Endothelial cell of umbilical vein (primary cell): Measurements from ENCODE around the gene FHIT. TPM values are rescaled to one million over a fixed set of nuclear protein-coding genes. Genes with fewer than 3 reads are reported as not detected.

ENCODE experiments used
- BruUV-seq: library from RNA; stranded (reverse); fragments of 400-500 nt; replicated peaks from 2 replicates; lab custom pipeline; 2021; lab: Mats Ljungman, UMichigan
- CTCF ChIA-PET: fragments of 300-600, 350-600 bp; sonication (Branson Sonifier 250); formaldehyde crosslinking; loops from one replicate; lab custom pipeline; 2021; ENCODE audit warnings: antibody characterized with exemption, inconsistent platforms; lab: Charles Lee
- POLR2A ChIA-PET: fragments of 300-600, 350-600 bp; sonication (Branson Sonifier 250); formaldehyde crosslinking; loops from one replicate; lab custom pipeline; 2021; ENCODE audit warnings: antibody characterized with exemption, inconsistent platforms; lab: Charles Lee
- DNase-seq: peaks from one replicate; pipeline ENCODE4 v3.0.0-alpha.2; 2011; ENCODE audit warnings: low read depth, low spot score
- FAIRE-seq: peaks from 2 replicates; lab custom pipeline; 2011; peaks lifted over from hg19 to GRCh38; lab: Jason Lieb, UNC
- H2AFZ ChIP-seq: 2 replicates; pipeline ENCODE4 v1.6.0; 2012; ENCODE audit warnings: low read depth, low read length, control low read depth, inconsistent platforms
- H3K27ac ChIP-seq: 2 replicates; pipeline ENCODE4 v1.5.1; 2011; ENCODE audit warnings: low read depth, mild to moderate bottlenecking, control low read depth, low read length, moderate library complexity; ENCODE audit not compliant: insufficient read depth
- H3K27me3 ChIP-seq, 2 experiments: 2 replicates each; pipeline versions ENCODE4 v1.6.0 to v1.6.1; 2011; ENCODE audit warnings: low read length in 2 of 2, mixed read lengths in 1 of 2; ENCODE audit not compliant: control insufficient read depth in 2 of 2, insufficient read depth in 2 of 2
- H3K36me3 ChIP-seq, 2 experiments: 2 replicates in 1 of 2; 3 replicates in 1 of 2; pipeline ENCODE4 v1.5.1; 2011; ENCODE audit warnings: low read length in 2 of 2, mild to moderate bottlenecking in 1 of 2, moderate library complexity in 1 of 2; ENCODE audit not compliant: control insufficient read depth in 2 of 2, insufficient read depth in 2 of 2; ENCODE audit errors: extremely low read depth in 1 of 2
- H3K4me1 ChIP-seq: 3 replicates; pipeline ENCODE4 v1.5.1; 2011; ENCODE audit warnings: mild to moderate bottlenecking, low read length; ENCODE audit not compliant: control insufficient read depth, insufficient read depth; ENCODE audit errors: extremely low read depth
- H3K4me2 ChIP-seq: 2 replicates; pipeline ENCODE4 v1.6.1; 2011; ENCODE audit warnings: low read length, control low read depth, mixed read lengths; ENCODE audit not compliant: insufficient read depth
- H3K4me3 ChIP-seq, 3 experiments: fragments of 200-600 bp in 1 of 3; sonication (generic), shearing (Covaris generic) in 1 of 3; replicated peaks in 1 of 3; 2 replicates each; pipeline ENCODE4 v1.5.1; 2011 to 2016; ENCODE audit warnings: control low read depth in 3 of 3, low read length in 3 of 3, mild to moderate bottlenecking in 2 of 3, inconsistent platforms in 1 of 3, low read depth in 1 of 3, moderate library complexity in 1 of 3; ENCODE audit not compliant: insufficient read depth in 1 of 3
- H3K79me2 ChIP-seq: 2 replicates; pipeline ENCODE4 v1.6.0; 2012; ENCODE audit warnings: low read length, inconsistent platforms; ENCODE audit not compliant: control insufficient read depth, insufficient read depth
- H3K9ac ChIP-seq: replicated peaks from 2 replicates; pipeline ENCODE3; 2011; ENCODE audit warnings: low read length, control low read depth; ENCODE audit not compliant: insufficient read depth; ENCODE audit errors: extremely low read depth
- H3K9me1 ChIP-seq: replicated peaks from 3 replicates; pipeline ENCODE4 v1.6.0; 2011; ENCODE audit warnings: mild to moderate bottlenecking, low read length; ENCODE audit not compliant: control insufficient read depth, insufficient read depth; ENCODE audit errors: extremely low read depth
- H3K9me3 ChIP-seq: replicated peaks from 2 replicates; pipeline ENCODE4 v1.5.1; 2012; ENCODE audit warnings: low read length, inconsistent platforms; ENCODE audit not compliant: control insufficient read depth, insufficient read depth
- H4K20me1 ChIP-seq: replicated peaks from 2 replicates; pipeline ENCODE3; 2011; ENCODE audit warnings: mild to moderate bottlenecking, low read length; ENCODE audit not compliant: control insufficient read depth, insufficient read depth; ENCODE audit errors: extremely low read depth
- CTCF ChIP-seq, 2 donors: IDR thresholded peaks; 1 replicate in 1 of 2; 2 replicates in 1 of 2; pipeline ENCODE4 v1.5.1; 2011; ENCODE audit warnings: low read length in 2 of 2, mild to moderate bottlenecking in 2 of 2, moderate library complexity in 2 of 2, control low read depth in 1 of 2, inconsistent platforms in 1 of 2, low read depth in 1 of 2; ENCODE audit not compliant: insufficient read depth in 1 of 2; ENCODE audit errors: extremely low read depth in 1 of 2
- EZH2 ChIP-seq: IDR thresholded peaks from 2 replicates; pipeline ENCODE4 v1.6.1; 2012; ENCODE audit warnings: borderline replicate concordance, low read depth, mild to moderate bottlenecking, moderate library complexity, low read length, inconsistent platforms; ENCODE audit not compliant: severe bottlenecking
- FOS ChIP-seq: IDR thresholded peaks from 2 replicates; pipeline ENCODE4 v1.6.1; 2011; ENCODE audit warnings: mild to moderate bottlenecking, low read length, moderate library complexity, borderline replicate concordance; ENCODE audit not compliant: insufficient read depth
- GATA2 ChIP-seq: IDR thresholded peaks from 2 replicates; pipeline ENCODE4 v1.7.0; 2011; ENCODE audit warnings: low read depth, mild to moderate bottlenecking, moderate library complexity, mixed read lengths, low read length; ENCODE audit not compliant: insufficient read length, insufficient read depth
- JUN ChIP-seq: IDR thresholded peaks from 2 replicates; pipeline ENCODE4 v1.6.1; 2011; ENCODE audit warnings: borderline replicate concordance, low read depth; ENCODE audit not compliant: insufficient read length, insufficient read depth
- MAX ChIP-seq: IDR thresholded peaks from 2 replicates; pipeline ENCODE4 v1.6.1; 2011; ENCODE audit not compliant: insufficient read depth, insufficient read length
- MYC ChIP-seq: IDR thresholded peaks from one replicate; pipeline ENCODE4 v1.6.1; 2011; ENCODE audit warnings: mild to moderate bottlenecking, low read depth, low read length
- POLR2A ChIP-seq: IDR thresholded peaks from 2 replicates; pipeline ENCODE4 v1.6.1; 2012; ENCODE audit warnings: low read depth, mild to moderate bottlenecking, control low read depth, low read length
- POLR2AphosphoS5 ChIP-seq: IDR thresholded peaks from 2 replicates; pipeline ENCODE4 v1.6.1; 2012; ENCODE audit warnings: low read depth, mild to moderate bottlenecking, control low read depth, low read length, moderate library complexity; ENCODE audit not compliant: insufficient read depth
- dilution Hi-C: fragments of 300-500 bp; cut with MboI; formaldehyde crosslinking; loops from one replicate; pipeline ENCODE4 v1.15.0; 2019; ENCODE audit warnings: low sequenced_read_pairs; ENCODE audit not compliant: extremely low pct_ligation_motif_present
- intact Hi-C: fragments of 100-400 bp; cut with micrococcal nuclease; formaldehyde crosslinking; loops from one replicate; pipeline ENCODE4 v1.10.0; 2022
- polyA plus RNA-seq, 4 experiments: library from polyadenylated mRNA; depleted of rRNA in 3 of 4; stranded (reverse) in 3 of 4; unstranded in 1 of 4; fragments of >200 nt; gene quantifications; 2 replicates each; pipeline versions ENCODE4 v1.2.1 to v1.2.3, GENCODE V29; 2011 to 2012; ENCODE audit warnings: missing spikeins in 1 of 4
- total RNA-seq: library from RNA; stranded (reverse); gene quantifications from 2 replicates; pipeline ENCODE4 v1.2.3, GENCODE V29; 2021

FHIT gene
- total and polyA plus RNA-seq, 2 donors (not counting 3 experiments of a cell fraction or from before 2014, with no cell fraction given), result 0.47 to 2.2 TPM

GRCh38 chr3:61300006-61300380 is 48.7 kb upstream of the FHIT start:
- TF ChIP-seq CTCF (IDR thresholded peaks at IDR 0.05; ENCODE audit: extremely low read depth in 1 of 2, insufficient read depth in 1 of 2, low read depth in 1 of 2, low read length in 2 of 2) (no peak), JUN (no peak), EZH2 (no peak)
- Histone ChIP-seq H3K36me3 (no peaks in the 10 kb centered on the region), H3K4me1 (no peaks in the 10 kb centered on the region), H3K9ac (no peak overlapping the region), H3K9me1 (no peaks in the 10 kb centered on the region), H3K27ac (no peak overlapping the region), H3K79me2 (no peaks in the 10 kb centered on the region), H3K4me2 (no peak overlapping the region), H4K20me1 (no peaks in the 10 kb centered on the region), H3K4me3 (no peak overlapping the region), H3K27me3 (no peaks in the 10 kb centered on the region), H3K9me3 (no peaks in the 10 kb centered on the region), H2AFZ (no peak overlapping the region)
- intact Hi-C loops (no loop called here), dilution Hi-C loops (no loop called here)
- POLR2A ChIA-PET, result no interaction called here
- CTCF ChIA-PET, result no interaction called here
- FAIRE-seq (no peak), DNase-seq (no peak)
- BruUV-seq, result no TSS peak

GRCh38 chr3:61299343-61300005 is 48.2 kb upstream of the FHIT start:
- no peak for TF ChIP-seq POLR2A
- no peak for TF ChIP-seq CTCF (IDR thresholded peaks at IDR 0.05; ENCODE audit: extremely low read depth in 1 of 2, insufficient read depth in 1 of 2, low read depth in 1 of 2, low read length in 2 of 2)
- no peak for TF ChIP-seq JUN
- TF ChIP-seq FOS, result no peak
- no peak for TF ChIP-seq EZH2
- TF ChIP-seq MAX, result no peak
- no peak for TF ChIP-seq POLR2AphosphoS5
- no peak for TF ChIP-seq MYC
- no peak for TF ChIP-seq GATA2
- DNase-seq (no peak), FAIRE-seq (no peak)
- Histone ChIP-seq H3K27me3 (no peaks in the 10 kb centered on the region), H3K9me1 (no peaks in the 10 kb centered on the region), H4K20me1 (no peaks in the 10 kb centered on the region), H3K4me3 (no peak overlapping the region), H3K9ac (no peak overlapping the region), H3K4me2 (no peak overlapping the region), H3K36me3 (no peaks in the 10 kb centered on the region), H3K79me2 (no peaks in the 10 kb centered on the region), H3K9me3 (no peaks in the 10 kb centered on the region), H3K4me1 (no peaks in the 10 kb centered on the region), H2AFZ (no peak overlapping the region), H3K27ac (no peak overlapping the region)
- CTCF ChIA-PET, result no interaction called here
- POLR2A ChIA-PET, result no interaction called here
- no TSS peak for BruUV-seq
- dilution Hi-C loops, result no loop called here
- intact Hi-C loops, result no loop called here
